Vagina (tissue), 2 donors: ENCODE data around the gene OR6B3.

ENCODE experiments used
- CTCF ChIP-seq, 3 experiments: fragments of 450-650 bp in 2 of 3; fragments of 200-600 bp in 1 of 3; sonication (generic) in 1 of 3; IDR thresholded peaks; one replicate each; pipeline ENCODE4 v1.5.1; 2017 to 2019; ENCODE audit warnings: antibody characterized with exemption in 3 of 3, mild to moderate bottlenecking in 2 of 3, moderate library complexity in 2 of 3
- POLR2A ChIP-seq, 2 donors: fragments of 450-650 bp; IDR thresholded peaks; one replicate each; pipeline ENCODE4 v1.6.1; 2017; ENCODE audit warnings: antibody characterized with exemption in 2 of 2, mild to moderate bottlenecking in 2 of 2, moderate library complexity in 2 of 2

GRCh38 chr2:240051697-240052096, 1.6 kb downstream of the OR6B3 start:
- no peak for TF ChIP-seq CTCF (IDR thresholded peaks at IDR 0.05)
- TF ChIP-seq POLR2A (IDR thresholded peaks at IDR 0.05), result no peak
